Measurements from ENCODE around the gene ITPKC. TPM values are rescaled to one million over a fixed set of nuclear protein-coding genes. Genes with fewer than 3 reads are reported as not detected.
"Not testable (repeated sequence)": the region's sequence is repeated elsewhere in the genome, so short reads cannot be mapped to it uniquely, and the experiment has no call there.

Gene ITPKC
- total RNA-seq, 1 donor from 2014 or later = 13.8 TPM

DNA sequence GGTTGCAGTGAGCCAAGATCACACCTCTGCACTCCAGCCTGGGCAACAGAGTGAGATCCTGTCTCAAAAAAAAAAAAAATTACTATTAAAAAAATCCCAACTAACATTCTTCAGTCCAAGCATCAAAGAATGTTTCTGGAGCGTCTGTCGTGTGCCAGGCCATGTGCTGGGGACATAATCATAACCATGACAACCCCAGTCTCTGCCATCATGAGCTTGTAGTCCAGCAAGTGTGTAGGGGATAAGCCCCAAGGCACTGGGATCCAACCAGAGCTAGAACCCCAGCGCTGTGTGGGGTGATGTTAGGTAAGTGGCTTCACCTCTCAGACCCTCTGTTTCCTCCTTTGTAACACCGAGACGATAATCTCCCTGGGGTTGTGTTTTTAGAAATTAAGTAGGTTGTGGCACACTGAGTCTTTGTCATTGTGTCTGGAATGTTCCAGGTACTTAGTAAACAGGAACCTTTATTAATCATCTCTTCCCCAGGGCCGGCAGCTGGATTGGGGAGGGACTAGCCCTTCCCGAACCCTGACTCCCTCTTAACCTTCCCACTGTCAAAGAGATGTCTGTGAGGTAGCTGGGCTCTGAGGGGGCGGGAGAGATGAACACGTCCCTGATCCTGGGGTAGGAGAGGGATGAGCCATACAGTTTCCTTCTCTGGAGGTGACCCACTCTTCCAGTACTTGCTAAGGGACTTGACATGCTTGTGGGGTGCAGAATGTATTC, 5.2 kb downstream of the ITPKC start:
- Mint-ChIP-seq H3K9me3 (ENCODE audit: unreplicated experiment) (peaks cover 15% of the 10 kb centered on the region), H3K27me3 (ENCODE audit: unreplicated experiment) (no peaks in the 10 kb centered on the region), H3K27ac (ENCODE audit: unreplicated experiment) (no peak overlapping the region), H3K36me3 (ENCODE audit: unreplicated experiment) (no peaks in the 10 kb centered on the region), H3K4me3 (ENCODE audit: unreplicated experiment) (no peak overlapping the region), H3K4me1 (ENCODE audit: low read depth, unreplicated experiment) (peaks cover 9% of the 10 kb centered on the region)
- TF ChIP-seq, protein P1, sequence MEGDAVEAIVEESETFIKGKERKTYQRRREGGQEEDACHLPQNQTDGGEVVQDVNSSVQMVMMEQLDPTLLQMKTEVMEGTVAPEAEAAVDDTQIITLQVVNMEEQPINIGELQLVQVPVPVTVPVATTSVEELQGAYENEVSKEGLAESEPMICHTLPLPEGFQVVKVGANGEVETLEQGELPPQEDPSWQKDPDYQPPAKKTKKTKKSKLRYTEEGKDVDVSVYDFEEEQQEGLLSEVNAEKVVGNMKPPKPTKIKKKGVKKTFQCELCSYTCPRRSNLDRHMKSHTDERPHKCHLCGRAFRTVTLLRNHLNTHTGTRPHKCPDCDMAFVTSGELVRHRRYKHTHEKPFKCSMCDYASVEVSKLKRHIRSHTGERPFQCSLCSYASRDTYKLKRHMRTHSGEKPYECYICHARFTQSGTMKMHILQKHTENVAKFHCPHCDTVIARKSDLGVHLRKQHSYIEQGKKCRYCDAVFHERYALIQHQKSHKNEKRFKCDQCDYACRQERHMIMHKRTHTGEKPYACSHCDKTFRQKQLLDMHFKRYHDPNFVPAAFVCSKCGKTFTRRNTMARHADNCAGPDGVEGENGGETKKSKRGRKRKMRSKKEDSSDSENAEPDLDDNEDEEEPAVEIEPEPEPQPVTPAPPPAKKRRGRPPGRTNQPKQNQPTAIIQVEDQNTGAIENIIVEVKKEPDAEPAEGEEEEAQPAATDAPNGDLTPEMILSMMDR (IDR thresholded peaks at IDR 0.05; ENCODE audit: partially characterized antibody, unreplicated experiment) = no peak
- no peak for DNase-seq

DNA sequence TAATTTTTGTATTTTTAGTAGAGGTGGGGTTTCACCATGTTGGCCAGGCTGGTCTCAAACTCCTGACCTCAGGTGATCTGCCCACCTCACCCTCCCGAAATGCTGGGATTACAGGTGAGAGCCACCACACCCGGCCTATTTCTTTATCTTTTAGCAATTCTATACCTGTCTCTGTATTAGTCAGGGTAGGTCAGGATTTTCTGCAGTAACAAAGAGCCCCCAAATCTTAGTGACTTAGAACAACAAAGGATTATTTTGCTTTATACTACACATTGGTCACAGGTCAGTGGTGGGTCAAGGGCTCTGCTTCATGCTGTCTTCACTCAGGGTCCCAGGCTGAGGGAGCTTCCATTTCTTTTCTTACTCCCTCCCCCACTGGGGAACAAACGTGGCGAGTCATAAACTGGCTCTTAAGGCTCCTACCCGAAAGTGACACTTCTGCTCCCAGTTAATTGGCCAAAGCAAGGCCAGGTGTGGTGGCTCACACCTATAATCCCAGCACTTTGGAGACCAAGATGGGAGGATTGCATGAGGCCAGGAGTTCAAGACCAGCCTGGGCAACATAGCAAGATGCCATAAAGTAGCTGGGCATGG, 6.8 kb downstream of the ITPKC start:
- Mint-ChIP-seq H3K27ac (ENCODE audit: unreplicated experiment) (no peak overlapping the region), H3K36me3 (ENCODE audit: unreplicated experiment) (no peaks in the 10 kb centered on the region), H3K9me3 (ENCODE audit: unreplicated experiment) (peaks cover 11% of the 10 kb centered on the region), H3K4me3 (ENCODE audit: unreplicated experiment) (no peak overlapping the region), H3K27me3 (ENCODE audit: unreplicated experiment) (no peaks in the 10 kb centered on the region), H3K4me1 (ENCODE audit: low read depth, unreplicated experiment) (peaks cover 6% of the 10 kb centered on the region)
- no peak for DNase-seq
- TF ChIP-seq, protein P1 (IDR thresholded peaks at IDR 0.05; ENCODE audit: partially characterized antibody, unreplicated experiment) = no peak

DNA sequence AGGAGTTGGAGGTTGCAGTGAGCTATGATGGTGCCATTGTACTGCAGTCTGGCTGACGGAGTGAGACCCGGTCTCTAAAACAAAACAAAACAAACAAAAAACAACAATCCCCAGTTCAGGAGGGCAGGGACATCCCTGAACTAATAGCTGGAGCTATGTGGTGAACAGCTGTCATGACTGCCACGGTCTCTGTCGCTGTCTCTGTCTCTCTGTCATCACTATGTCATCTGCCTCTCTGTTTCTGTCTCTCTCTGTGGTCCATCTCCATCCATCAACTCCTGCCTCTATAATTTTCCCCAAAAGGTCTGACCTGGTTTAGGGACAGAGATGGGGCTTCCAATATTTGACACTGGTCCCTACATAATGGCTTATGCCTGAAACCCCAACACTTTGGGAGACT, 7.4 kb downstream of the ITPKC start:
- TF ChIP-seq, protein P1 (IDR thresholded peaks at IDR 0.05; ENCODE audit: partially characterized antibody, unreplicated experiment) = no peak
- no peak overlapping the region for H3K4me3 Mint-ChIP-seq (ENCODE audit: unreplicated experiment)
- peaks cover 11% of the 10 kb centered on the region for H3K9me3 Mint-ChIP-seq (ENCODE audit: unreplicated experiment)
- H3K4me1 Mint-ChIP-seq (ENCODE audit: low read depth, unreplicated experiment) = peaks cover 6% of the 10 kb centered on the region
- H3K27ac Mint-ChIP-seq (ENCODE audit: unreplicated experiment) = no peak overlapping the region
- no peaks in the 10 kb centered on the region for H3K27me3 Mint-ChIP-seq (ENCODE audit: unreplicated experiment)
- no peak for DNase-seq
- H3K36me3 Mint-ChIP-seq (ENCODE audit: unreplicated experiment) = no peaks in the 10 kb centered on the region

DNA sequence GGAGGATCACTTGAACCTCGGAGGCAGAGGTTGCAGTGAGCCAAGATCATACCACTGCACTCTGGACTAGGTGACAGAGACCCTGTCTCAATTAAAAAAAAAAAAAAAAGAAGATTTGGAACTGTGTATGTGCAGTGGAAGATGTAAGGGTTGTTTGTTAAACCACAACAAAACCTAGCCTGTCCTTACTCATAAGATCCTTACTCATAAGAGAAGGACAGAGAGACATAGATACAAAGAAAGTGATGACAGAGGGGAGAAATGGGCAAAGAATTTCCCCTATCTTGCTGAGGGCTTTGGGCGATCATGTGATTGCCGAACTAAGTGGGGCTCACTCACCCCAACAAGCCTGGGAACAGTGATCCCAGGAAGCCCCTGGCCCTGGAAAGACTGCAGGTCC, 7.9 kb downstream of the ITPKC start:
- DNase-seq = no peak
- H3K27me3 Mint-ChIP-seq (ENCODE audit: unreplicated experiment) = no peaks in the 10 kb centered on the region
- H3K9me3 Mint-ChIP-seq (ENCODE audit: unreplicated experiment) = peaks cover 11% of the 10 kb centered on the region
- peaks cover 6% of the 10 kb centered on the region for H3K4me1 Mint-ChIP-seq (ENCODE audit: low read depth, unreplicated experiment)
- TF ChIP-seq, protein P1 (IDR thresholded peaks at IDR 0.05; ENCODE audit: partially characterized antibody, unreplicated experiment) = no peak
- H3K4me3 Mint-ChIP-seq (ENCODE audit: unreplicated experiment) = no peak overlapping the region
- H3K27ac Mint-ChIP-seq (ENCODE audit: unreplicated experiment) = no peak overlapping the region
- H3K36me3 Mint-ChIP-seq (ENCODE audit: unreplicated experiment) = no peaks in the 10 kb centered on the region

DNA sequence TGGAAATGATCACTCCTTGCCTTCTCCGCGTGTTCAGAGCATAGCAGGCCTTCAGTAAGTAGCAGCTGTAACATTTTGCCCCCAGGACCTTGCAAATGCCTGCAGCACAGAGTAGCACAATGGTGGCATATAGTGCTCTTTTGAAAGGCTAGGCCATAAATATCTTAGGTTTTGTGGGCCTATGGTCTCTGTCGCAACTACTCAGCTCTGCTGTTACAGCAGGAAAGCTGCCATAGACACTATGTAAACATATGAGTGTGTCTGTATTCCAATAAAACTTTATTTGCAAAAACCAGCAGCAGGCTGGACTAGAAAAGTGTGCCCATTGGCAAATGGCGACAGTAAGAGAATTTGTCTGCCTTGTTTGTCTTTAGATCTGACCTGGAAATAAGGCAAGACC, 9.4 kb downstream of the ITPKC start:
- no peak for DNase-seq
- TF ChIP-seq, protein P1 (IDR thresholded peaks at IDR 0.05; ENCODE audit: partially characterized antibody, unreplicated experiment) = no peak
- Mint-ChIP-seq H3K27ac (ENCODE audit: unreplicated experiment) (no peak overlapping the region), H3K36me3 (ENCODE audit: unreplicated experiment) (peaks cover 3% of the 10 kb centered on the region), H3K4me1 (ENCODE audit: low read depth, unreplicated experiment) (peaks cover 2% of the 10 kb centered on the region), H3K9me3 (ENCODE audit: unreplicated experiment) (peaks cover 6% of the 10 kb centered on the region), H3K27me3 (ENCODE audit: unreplicated experiment) (no peaks in the 10 kb centered on the region), H3K4me3 (ENCODE audit: unreplicated experiment) (no peak overlapping the region)

DNA sequence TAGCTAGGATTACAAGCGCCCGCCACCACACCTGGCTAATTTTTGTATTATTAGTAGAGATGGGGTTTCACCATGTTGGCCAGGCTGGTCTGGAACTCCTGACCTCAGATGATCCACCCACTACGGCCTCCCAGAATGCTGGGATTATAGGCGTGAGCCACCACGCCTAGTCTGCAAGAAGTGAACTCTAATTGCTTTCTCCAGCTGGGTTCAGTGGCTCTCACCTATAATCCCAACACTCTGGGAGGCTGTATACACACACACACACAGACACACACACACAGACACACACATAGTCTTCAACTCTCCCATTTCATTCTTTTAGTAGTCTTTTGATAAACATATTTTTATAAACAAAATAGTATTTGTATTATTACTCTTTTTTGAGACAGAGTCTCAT, 13.2 kb downstream of the ITPKC start:
- not testable (repeated sequence) for H3K9me3 Mint-ChIP-seq (ENCODE audit: unreplicated experiment); H3K27ac Mint-ChIP-seq (ENCODE audit: unreplicated experiment); H3K27me3 Mint-ChIP-seq (ENCODE audit: unreplicated experiment); H3K4me1 Mint-ChIP-seq (ENCODE audit: low read depth, unreplicated experiment); H3K36me3 Mint-ChIP-seq (ENCODE audit: unreplicated experiment); DNase-seq; H3K4me3 Mint-ChIP-seq (ENCODE audit: unreplicated experiment)

DNA sequence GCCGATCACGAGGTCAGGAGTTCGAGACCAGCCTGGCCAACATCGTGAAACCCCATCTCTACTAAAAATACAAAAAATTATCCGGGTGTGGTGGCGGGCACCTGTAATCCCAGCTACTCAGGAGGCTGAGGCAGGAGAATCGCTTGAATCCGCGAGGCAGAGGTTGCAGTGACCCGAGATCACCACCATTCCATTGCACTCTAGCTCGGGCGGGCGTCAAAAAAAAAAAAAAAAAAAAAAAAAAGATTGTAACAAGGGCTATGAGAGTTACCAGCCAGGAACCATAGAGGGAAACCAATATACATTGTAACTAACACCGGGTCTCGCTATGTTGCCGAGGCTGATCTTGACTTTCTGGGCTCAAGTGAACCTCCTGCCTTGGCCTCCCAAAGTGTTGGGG, 15.4 kb downstream of the ITPKC start:
- not testable (repeated sequence) for DNase-seq; H3K9me3 Mint-ChIP-seq (ENCODE audit: unreplicated experiment); H3K27ac Mint-ChIP-seq (ENCODE audit: unreplicated experiment); H3K4me1 Mint-ChIP-seq (ENCODE audit: low read depth, unreplicated experiment); H3K27me3 Mint-ChIP-seq (ENCODE audit: unreplicated experiment); H3K36me3 Mint-ChIP-seq (ENCODE audit: unreplicated experiment); H3K4me3 Mint-ChIP-seq (ENCODE audit: unreplicated experiment)
